SK-N-SH treated with all-trans-retinoic acid at 6 μM for 48 hours (cell line): ENCODE results near the gene CHCHD6.

Source experiments
- CSDC2 ChIP-seq: fragments of 250-450 bp; sonication (Bioruptor Pico); IDR thresholded peaks from 2 replicates; pipeline ENCODE4 v1.5.0; 2020; ENCODE audit warnings: mild to moderate bottlenecking, moderate library complexity
- RARB ChIP-seq: fragments of 250-450 bp; sonication (Bioruptor Pico); IDR thresholded peaks from 2 replicates; pipeline ENCODE4 v1.8.0; 2021; ENCODE audit warnings: mild to moderate bottlenecking, moderate library complexity
- SNAI2 ChIP-seq: fragments of 250-450 bp; sonication (Bioruptor Pico); IDR thresholded peaks from 2 replicates; pipeline ENCODE4 v1.5.0; 2020; ENCODE audit warnings: mild to moderate bottlenecking, moderate library complexity
- TOX ChIP-seq: fragments of 250-450 bp; sonication (Bioruptor Pico); IDR thresholded peaks from 2 replicates; pipeline ENCODE4 v1.8.0; 2021; ENCODE audit warnings: mild to moderate bottlenecking, moderate library complexity, borderline replicate concordance
- ZFP3 ChIP-seq: fragments of 250-450 bp; sonication (Bioruptor Pico); IDR thresholded peaks from 2 replicates; pipeline ENCODE4 v1.5.0; 2020; ENCODE audit warnings: mild to moderate bottlenecking, moderate library complexity
- ZNF70 ChIP-seq: fragments of 450-650 bp; formaldehyde crosslinking; IDR thresholded peaks from 2 replicates; pipeline ENCODE4 v1.5.0; 2020; ENCODE audit warnings: mild to moderate bottlenecking, moderate library complexity
- TF ChIP-seq, protein P1 (sequence below): fragments of 250-450 bp; sonication (Bioruptor Pico); IDR thresholded peaks from 2 replicates; pipeline ENCODE4 v1.5.1; 2021; ENCODE audit warnings: mild to moderate bottlenecking, moderate library complexity
- TF ChIP-seq, protein P2 (sequence below): fragments of 250-450 bp; sonication (Bioruptor Pico); IDR thresholded peaks from 2 replicates; pipeline ENCODE4 v1.8.0; 2020; ENCODE audit warnings: mild to moderate bottlenecking, moderate library complexity, borderline replicate concordance
- TF ChIP-seq, protein P3 (sequence below): fragments of 250-450 bp; sonication (Bioruptor Pico); IDR thresholded peaks from 2 replicates; pipeline ENCODE4 v1.8.0; 2021; ENCODE audit warnings: low read depth, mild to moderate bottlenecking, moderate library complexity, borderline replicate concordance
- TF ChIP-seq, protein P4 (sequence below): fragments of 250-450 bp; sonication (Bioruptor Pico); IDR thresholded peaks from 2 replicates; pipeline ENCODE4 v1.5.1; 2020; ENCODE audit warnings: low read depth, mild to moderate bottlenecking, moderate library complexity

DNA sequence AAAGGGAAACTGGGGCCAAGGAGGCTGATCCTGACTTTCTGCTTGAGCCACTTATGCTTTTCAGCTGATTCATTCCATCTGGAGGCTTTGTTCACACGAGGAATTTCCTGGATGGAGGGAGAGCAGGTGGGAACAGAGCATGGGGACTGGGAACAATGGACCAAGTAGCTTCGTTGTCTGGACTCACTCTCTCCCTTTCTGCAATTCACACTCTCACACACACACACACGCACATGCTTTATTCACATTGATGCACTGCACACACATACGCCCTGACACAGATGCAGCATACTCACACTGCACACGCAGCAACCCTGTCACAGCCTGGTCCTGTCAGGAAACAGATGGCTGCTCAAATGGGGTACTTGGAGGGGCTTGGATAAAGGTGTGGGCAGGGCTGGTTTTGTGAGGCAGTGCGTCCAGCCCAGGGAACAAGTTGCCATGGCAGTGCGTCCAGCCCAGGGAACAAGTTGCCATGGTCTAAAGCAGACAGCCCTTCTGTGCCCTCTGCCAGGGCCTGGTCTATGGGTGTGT, 19.8 kb upstream of the CHCHD6 start:
- TF ChIP-seq, protein P1, sequence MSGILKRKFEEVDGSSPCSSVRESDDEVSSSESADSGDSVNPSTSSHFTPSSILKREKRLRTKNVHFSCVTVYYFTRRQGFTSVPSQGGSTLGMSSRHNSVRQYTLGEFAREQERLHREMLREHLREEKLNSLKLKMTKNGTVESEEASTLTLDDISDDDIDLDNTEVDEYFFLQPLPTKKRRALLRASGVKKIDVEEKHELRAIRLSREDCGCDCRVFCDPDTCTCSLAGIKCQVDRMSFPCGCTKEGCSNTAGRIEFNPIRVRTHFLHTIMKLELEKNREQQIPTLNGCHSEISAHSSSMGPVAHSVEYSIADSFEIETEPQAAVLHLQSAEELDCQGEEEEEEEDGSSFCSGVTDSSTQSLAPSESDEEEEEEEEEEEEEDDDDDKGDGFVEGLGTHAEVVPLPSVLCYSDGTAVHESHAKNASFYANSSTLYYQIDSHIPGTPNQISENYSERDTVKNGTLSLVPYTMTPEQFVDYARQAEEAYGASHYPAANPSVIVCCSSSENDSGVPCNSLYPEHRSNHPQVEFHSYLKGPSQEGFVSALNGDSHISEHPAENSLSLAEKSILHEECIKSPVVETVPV (CRISPR knock-in tag): no peak
- TF ChIP-seq TOX: no peak
- TF ChIP-seq, protein P2, sequence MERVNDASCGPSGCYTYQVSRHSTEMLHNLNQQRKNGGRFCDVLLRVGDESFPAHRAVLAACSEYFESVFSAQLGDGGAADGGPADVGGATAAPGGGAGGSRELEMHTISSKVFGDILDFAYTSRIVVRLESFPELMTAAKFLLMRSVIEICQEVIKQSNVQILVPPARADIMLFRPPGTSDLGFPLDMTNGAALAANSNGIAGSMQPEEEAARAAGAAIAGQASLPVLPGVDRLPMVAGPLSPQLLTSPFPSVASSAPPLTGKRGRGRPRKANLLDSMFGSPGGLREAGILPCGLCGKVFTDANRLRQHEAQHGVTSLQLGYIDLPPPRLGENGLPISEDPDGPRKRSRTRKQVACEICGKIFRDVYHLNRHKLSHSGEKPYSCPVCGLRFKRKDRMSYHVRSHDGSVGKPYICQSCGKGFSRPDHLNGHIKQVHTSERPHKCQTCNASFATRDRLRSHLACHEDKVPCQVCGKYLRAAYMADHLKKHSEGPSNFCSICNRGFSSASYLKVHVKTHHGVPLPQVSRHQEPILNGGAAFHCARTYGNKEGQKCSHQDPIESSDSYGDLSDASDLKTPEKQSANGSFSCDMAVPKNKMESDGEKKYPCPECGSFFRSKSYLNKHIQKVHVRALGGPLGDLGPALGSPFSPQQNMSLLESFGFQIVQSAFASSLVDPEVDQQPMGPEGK: no peak
- TF ChIP-seq, protein P3, sequence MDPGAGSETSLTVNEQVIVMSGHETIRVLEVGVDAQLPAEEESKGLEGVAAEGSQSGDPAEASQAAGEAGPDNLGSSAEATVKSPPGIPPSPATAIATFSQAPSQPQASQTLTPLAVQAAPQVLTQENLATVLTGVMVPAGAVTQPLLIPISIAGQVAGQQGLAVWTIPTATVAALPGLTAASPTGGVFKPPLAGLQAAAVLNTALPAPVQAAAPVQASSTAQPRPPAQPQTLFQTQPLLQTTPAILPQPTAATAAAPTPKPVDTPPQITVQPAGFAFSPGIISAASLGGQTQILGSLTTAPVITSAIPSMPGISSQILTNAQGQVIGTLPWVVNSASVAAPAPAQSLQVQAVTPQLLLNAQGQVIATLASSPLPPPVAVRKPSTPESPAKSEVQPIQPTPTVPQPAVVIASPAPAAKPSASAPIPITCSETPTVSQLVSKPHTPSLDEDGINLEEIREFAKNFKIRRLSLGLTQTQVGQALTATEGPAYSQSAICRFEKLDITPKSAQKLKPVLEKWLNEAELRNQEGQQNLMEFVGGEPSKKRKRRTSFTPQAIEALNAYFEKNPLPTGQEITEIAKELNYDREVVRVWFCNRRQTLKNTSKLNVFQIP (CRISPR knock-in tag): no peak
- TF ChIP-seq CSDC2: no peak
- TF ChIP-seq ZNF70: no peak
- TF ChIP-seq SNAI2 (CRISPR knock-in tag): no peak
- TF ChIP-seq, protein P4, sequence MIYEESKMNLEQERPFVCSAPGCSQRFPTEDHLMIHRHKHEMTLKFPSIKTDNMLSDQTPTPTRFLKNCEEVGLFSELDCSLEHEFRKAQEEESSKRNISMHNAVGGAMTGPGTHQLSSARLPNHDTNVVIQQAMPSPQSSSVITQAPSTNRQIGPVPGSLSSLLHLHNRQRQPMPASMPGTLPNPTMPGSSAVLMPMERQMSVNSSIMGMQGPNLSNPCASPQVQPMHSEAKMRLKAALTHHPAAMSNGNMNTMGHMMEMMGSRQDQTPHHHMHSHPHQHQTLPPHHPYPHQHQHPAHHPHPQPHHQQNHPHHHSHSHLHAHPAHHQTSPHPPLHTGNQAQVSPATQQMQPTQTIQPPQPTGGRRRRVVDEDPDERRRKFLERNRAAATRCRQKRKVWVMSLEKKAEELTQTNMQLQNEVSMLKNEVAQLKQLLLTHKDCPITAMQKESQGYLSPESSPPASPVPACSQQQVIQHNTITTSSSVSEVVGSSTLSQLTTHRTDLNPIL (CRISPR knock-in tag): no peak
- no peak for TF ChIP-seq ZFP3 (CRISPR knock-in tag)
- no peak for TF ChIP-seq RARB (CRISPR knock-in tag)
